HepG2 (cell line): ENCODE data around the gene NPPB. TPM values are rescaled to one million over a fixed set of nuclear protein-coding genes. Genes with fewer than 3 reads are reported as not detected.

Source experiments
- ATAC-seq: fragments of 200-7000 bp; cut with Tn5 transposase; 3 replicates; pipeline ENCODE4 v1.9.1; 2020; ENCODE audit warnings: mild to moderate bottlenecking, moderate library complexity
- BruUV-seq: library from RNA; stranded (reverse); fragments of 400-500 nt; replicated peaks from 2 replicates; lab custom pipeline; 2021; lab: Mats Ljungman, UMichigan
- CTCF ChIA-PET: fragments of 300-600 bp; formaldehyde crosslinking; extraction: SDS; loops from one replicate; lab custom pipeline; 2021; ENCODE audit warnings: low total read pairs, inconsistent platforms, low intra/inter-chr PET ratio; lab: Yijun Ruan, JAX
- POLR2A ChIA-PET: fragments of 350-600 bp; sonication (Branson Sonifier 250); formaldehyde crosslinking; loops from one replicate; lab custom pipeline; 2020; ENCODE audit warnings: antibody characterized with exemption, inconsistent platforms; lab: Yijun Ruan, JAX
- DNase-seq: peaks from one replicate; pipeline ENCODE4 v3.0.0-alpha.2; 2015; ENCODE audit warnings: low spot score
- FAIRE-seq: peaks from 3 replicates; lab custom pipeline; 2011; peaks lifted over from hg19 to GRCh38; lab: Jason Lieb, UNC
- H2AFZ ChIP-seq: one replicate; pipeline ENCODE4 v1.6.1; 2011; ENCODE audit warnings: low read length, inconsistent platforms
- H3K27ac ChIP-seq: fragments of 300-600 bp; 3 replicates; pipeline ENCODE4 v1.8.0; 2011; ENCODE audit warnings: mixed run types, mild to moderate bottlenecking, mixed read lengths, low read length, inconsistent platforms; ENCODE audit not compliant: insufficient read depth; ENCODE audit errors: extremely low read length
- H3K27me3 ChIP-seq, 2 experiments: fragments of 200-600 bp in 1 of 2; 2 replicates in 1 of 2; 3 replicates in 1 of 2; pipeline versions ENCODE4 v1.6.0 to v1.8.0; 2011; ENCODE audit warnings: low read length in 2 of 2, mild to moderate bottlenecking in 2 of 2, moderate library complexity in 2 of 2, inconsistent platforms in 1 of 2; ENCODE audit not compliant: insufficient read depth in 2 of 2, control insufficient read depth in 1 of 2
- H3K36me3 ChIP-seq, 2 experiments: fragments of 200-600 bp in 1 of 2; replicated peaks in 1 of 2; 2 replicates in 1 of 2; 3 replicates in 1 of 2; pipeline versions ENCODE4 v1.5.1 to v1.8.0; 2011; ENCODE audit warnings: low read length in 2 of 2, inconsistent platforms in 1 of 2; ENCODE audit not compliant: insufficient read depth in 2 of 2, control insufficient read depth in 1 of 2
- H3K4me1 ChIP-seq: 2 replicates; pipeline ENCODE4 v1.5.1; 2012; ENCODE audit warnings: low read length, inconsistent platforms; ENCODE audit not compliant: insufficient read depth
- H3K4me2 ChIP-seq: 2 replicates; pipeline ENCODE4 v1.6.0; 2011; ENCODE audit warnings: low read depth, low read length, inconsistent platforms
- H3K4me3 ChIP-seq, 3 experiments: fragments of 200-600 bp in 1 of 3; sonication (generic), shearing (Covaris generic) in 1 of 3; replicated peaks in 1 of 3; 2 replicates each; pipeline ENCODE4 v1.5.1; 2011 to 2016; ENCODE audit warnings: low read length in 3 of 3, inconsistent platforms in 2 of 3, low read depth in 2 of 3, mild to moderate bottlenecking in 2 of 3, control low read depth in 1 of 3, mixed read lengths in 1 of 3; ENCODE audit not compliant: insufficient read depth in 1 of 3
- H3K79me2 ChIP-seq: one replicate; pipeline ENCODE4 v1.6.1; 2011; ENCODE audit warnings: low read length, inconsistent platforms; ENCODE audit not compliant: insufficient read depth
- H3K9ac ChIP-seq: 2 replicates; pipeline ENCODE4 v1.6.0; 2011; ENCODE audit warnings: mild to moderate bottlenecking, low read depth, low read length, inconsistent platforms; ENCODE audit not compliant: insufficient read depth
- H3K9me3 ChIP-seq: 2 replicates; pipeline ENCODE4 v1.5.1; 2012; ENCODE audit warnings: mild to moderate bottlenecking, low read length
- H4K20me1 ChIP-seq: 2 replicates; pipeline ENCODE4 v1.6.0; 2011; ENCODE audit warnings: inconsistent platforms, mild to moderate bottlenecking, low read length, moderate library complexity; ENCODE audit not compliant: insufficient read depth
- TBX2 ChIP-seq: sonication (generic); formaldehyde crosslinking; IDR thresholded peaks from 2 replicates; pipeline ENCODE4 v1.5.0; 2020; ENCODE audit warnings: missing genetic modification reagents, mild to moderate bottlenecking, borderline replicate concordance
- ZBTB26 ChIP-seq: IDR thresholded peaks from 2 replicates; pipeline ENCODE4 v1.6.1; 2016; ENCODE audit warnings: missing compliant biosample characterization, missing genetic modification reagents, borderline replicate concordance
- ZBTB33 ChIP-seq: sonication (generic); formaldehyde crosslinking; IDR thresholded peaks from 2 replicates; pipeline ENCODE4 v1.4.0; 2020; ENCODE audit warnings: missing genetic modification reagents
- ZNF281 ChIP-seq: sonication (generic); formaldehyde crosslinking; IDR thresholded peaks from 2 replicates; pipeline ENCODE4 v1.4.0; 2020; ENCODE audit warnings: missing genetic modification reagents, borderline replicate concordance
- ZNF740 ChIP-seq: sonication (generic); formaldehyde crosslinking; IDR thresholded peaks from 2 replicates; pipeline ENCODE4 v1.4.0; 2020; ENCODE audit warnings: missing genetic modification reagents
- WGBS: methylation state at CpG from one replicate; pipeline ENCODE4 v1.1.6; 2017; ENCODE audit warnings: low lambda C conversion rate; 5-methylcytosine and 5-hydroxymethylcytosine counted together
- in situ Hi-C: cut with HindIII; loops from 2 replicates; pipeline ENCODE4 v1.10.0; 2017; ENCODE audit warnings: low pct_unique_long_range_greater_than_20kb; ENCODE audit not compliant: extremely low pct_ligation_motif_present
- intact Hi-C: fragments of 100-400 bp; cut with micrococcal nuclease; formaldehyde crosslinking; loops from one replicate; pipeline ENCODE4 v1.10.0; 2022; ENCODE audit not compliant: unreplicated experiment
- polyA plus RNA-seq, 8 experiments: library from polyadenylated mRNA; depleted of rRNA in 3 of 8; stranded (reverse) in 7 of 8; unstranded in 1 of 8; fragments of >200 nt; fragmentation: Illumina TruSeq in 4 of 8; extraction: Trizol in 4 of 8; gene quantifications; 2 replicates each; pipeline versions ENCODE4 v1.2.1 to v1.2.3, GENCODE V29; 2011 to 2016; ENCODE audit warnings: low read depth in 4 of 8, missing spikeins in 1 of 8, mixed read lengths in 1 of 8; ENCODE audit not compliant: insufficient read depth in 1 of 8
- total RNA-seq, 5 experiments: library from RNA; depleted of rRNA; stranded (reverse); fragments of >200 nt; fragmentation: Illumina TruSeq; extraction: Trizol; gene quantifications; 2 replicates each; pipeline ENCODE4 v1.2.3, GENCODE V29; 2016; ENCODE audit warnings: low read depth in 1 of 5

Gene NPPB
- total and polyA plus RNA-seq, 2 of the 13 experiments (the other 11 are each of a cell fraction or from before 2014, with no cell fraction given) = 1.9 TPM; not detected in 1

- no peak overlapping the region for H3K4me2 ChIP-seq
- ATAC-seq (no peak), DNase-seq (no peak), FAIRE-seq (no peak)
- H3K9ac ChIP-seq = no peak overlapping the region
- peaks cover 0 to 3% of the 10 kb centered on the region in 2 experiments; a peak in 2 of 5 replicates for H3K27me3 ChIP-seq
- no peaks in the 10 kb centered on the region for H3K9me3 ChIP-seq
- BruUV-seq = no TSS peak
- no peaks in the 10 kb centered on the region for H4K20me1 ChIP-seq
- no peak overlapping the region for H2AFZ ChIP-seq
- WGBS = 22% methylated on average over 3 of the region's 5 CpGs
- intact Hi-C loops (no loop called here), in situ Hi-C loops (no loop called here)
- ChIA-PET CTCF (no interaction called here), POLR2A (no interaction called here)
- H3K79me2 ChIP-seq = no peaks in the 10 kb centered on the region
- no peak overlapping the region for H3K27ac ChIP-seq
- H3K4me3 ChIP-seq = no peak overlapping the region
- H3K4me1 ChIP-seq = peaks cover 22% of the 10 kb centered on the region
- TF ChIP-seq ZBTB26 (CRISPR knock-in tag) (peak; percentile 94), TBX2 (CRISPR knock-in tag) (no peak), ZBTB33 (no peak), ZNF740 (CRISPR knock-in tag) (no peak), ZNF281 (no peak)
- H3K36me3 ChIP-seq = no peaks in the 10 kb centered on the region
Observed at GRCh38 chr1:11869650-11870207, 11.0 kb upstream of the NPPB start.
